MV-4-11 (cell line): ENCODE data around the gene GOLGA8R.
"Not testable (repeated sequence)": the region's sequence is repeated elsewhere in the genome, so short reads cannot be mapped to it uniquely, and the experiment has no call there.

Source experiments
- DNase-seq: peaks from one replicate; lab custom pipeline; 2025; lab: John Stamatoyannopoulos, UW

The GOLGA8R gene, protein sequence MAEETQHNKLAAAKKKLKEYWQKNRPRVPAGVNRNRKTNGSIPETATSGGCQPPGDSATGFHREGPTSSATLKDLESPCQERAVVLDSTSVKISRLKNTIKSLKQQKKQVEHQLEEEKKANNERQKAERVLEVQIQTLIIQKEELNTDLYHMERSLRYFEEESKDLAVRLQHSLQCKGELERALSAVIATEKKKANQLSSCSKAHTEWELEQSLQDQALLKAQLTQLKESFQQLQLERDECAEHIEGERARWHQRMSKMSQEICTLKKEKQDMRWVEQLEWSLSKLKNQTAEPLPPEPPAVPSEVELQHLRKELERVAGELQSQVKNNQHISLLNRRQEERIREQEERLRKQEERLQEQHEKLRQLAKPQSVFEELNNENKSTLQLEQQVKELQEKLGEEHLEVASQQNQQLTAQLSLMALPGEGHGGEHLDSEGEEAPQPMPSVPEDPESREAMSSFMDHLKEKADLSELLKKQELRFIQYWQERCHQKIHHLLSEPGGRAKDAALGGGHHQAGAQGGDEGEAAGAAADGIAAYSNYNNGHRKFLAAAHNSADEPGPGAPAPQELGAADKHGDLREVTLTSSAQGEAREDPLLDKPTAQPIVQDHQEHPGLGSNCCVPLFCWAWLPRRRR

DNA sequence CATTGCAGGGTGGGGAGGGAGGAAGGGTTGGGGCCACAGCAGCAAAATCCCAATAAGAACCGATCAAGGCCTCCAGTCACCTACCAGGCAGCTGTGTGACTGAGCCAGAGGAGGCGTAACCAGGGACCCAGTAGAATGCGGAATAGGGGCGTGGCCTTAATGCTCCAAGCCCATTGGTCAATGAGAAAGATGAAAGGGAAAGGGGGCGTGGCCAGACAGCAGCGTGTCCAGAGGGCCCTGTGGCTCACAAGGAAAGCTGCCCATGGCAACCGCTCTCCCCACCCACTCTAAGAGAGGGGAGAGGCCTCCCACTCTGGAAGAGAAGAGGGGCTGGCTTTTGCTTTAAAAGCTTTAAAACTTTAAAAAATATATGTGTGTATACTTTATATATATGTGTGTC, at the start of gene GOLGA8R:
Gene GOLGA8R, minus strand, starts transcription at position 101 of the 400 bp plus-strand sequence. Its CDS starts 98 bp downstream, at position 3.
- DNase-seq, result not testable (repeated sequence)

DNA sequence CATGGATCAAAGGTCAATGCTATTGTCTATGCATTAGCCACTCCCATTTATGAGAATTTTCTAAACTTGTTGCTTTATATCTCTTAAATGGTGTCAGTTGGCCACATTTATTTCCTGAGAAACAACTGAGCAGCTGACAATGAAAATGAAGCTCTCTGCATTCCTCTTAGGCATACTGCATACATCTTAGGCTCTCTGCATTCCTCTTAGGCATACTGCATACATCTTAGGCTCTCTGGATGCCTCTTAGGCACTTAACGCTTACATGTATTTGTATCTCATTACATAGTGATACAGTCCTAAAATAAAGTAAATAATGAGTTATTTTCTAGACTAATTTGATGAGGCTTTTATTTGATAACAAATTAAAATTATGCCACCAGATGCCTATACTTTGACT, 49.8 kb upstream of the GOLGA8R start:
- DNase-seq, result not testable (repeated sequence)

DNA sequence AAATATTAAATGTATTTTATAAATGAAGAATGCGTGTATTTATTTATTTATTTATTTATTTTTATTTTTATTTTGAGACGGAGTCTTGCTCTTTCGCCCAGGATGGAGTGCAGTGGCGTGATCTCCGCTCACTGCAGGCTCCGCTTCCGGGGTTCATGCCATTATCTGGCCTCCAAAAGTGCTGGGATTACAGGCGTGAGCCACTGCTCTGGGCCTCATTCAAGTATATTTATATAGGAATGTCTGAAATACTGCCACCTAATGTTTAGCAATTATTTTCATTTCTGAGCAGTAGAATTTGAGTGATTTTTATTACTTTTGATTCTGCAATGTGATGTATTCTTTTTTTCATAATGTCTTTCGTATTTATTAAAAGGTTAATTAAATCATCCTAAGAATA, 48.1 kb upstream of the GOLGA8R start:
- DNase-seq, result not testable (repeated sequence)

DNA sequence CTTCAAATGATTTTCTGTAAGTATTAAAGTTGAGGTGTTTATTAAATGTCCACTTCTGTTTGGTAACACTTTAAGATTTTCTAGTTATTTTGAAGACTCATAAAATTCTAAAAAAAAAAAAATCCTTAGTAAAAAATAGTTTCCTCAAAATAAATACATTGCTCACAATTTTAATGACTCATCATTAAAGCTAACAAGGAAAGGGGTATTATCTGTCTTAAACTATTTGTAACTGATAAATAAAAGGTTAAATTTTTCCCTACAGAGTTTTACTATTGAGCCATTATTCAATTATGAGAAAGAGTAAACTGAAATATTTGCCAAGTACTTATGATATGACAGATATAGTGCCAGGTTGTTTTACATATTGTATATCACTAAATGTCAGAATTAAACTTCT, 38.6 kb upstream of the GOLGA8R start:
- DNase-seq, result not testable (repeated sequence)

DNA sequence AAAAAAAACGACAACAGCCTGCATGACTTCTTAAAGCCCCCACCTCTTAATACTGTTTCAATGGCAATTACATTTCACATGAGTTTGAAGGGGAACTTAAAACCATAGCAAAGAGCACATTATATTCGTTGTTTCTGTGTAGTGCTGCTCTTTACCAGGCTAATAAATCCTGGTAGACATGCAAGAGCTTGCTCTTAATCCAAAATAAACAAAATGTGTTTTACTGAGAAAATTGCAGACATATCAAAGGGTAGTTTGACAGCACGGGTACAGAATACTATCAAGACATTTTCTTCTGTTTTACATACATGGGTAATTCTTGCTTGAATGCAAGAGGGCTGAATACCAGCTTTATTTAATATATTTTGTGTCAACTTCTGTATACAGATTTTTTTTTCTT, 24.3 kb upstream of the GOLGA8R start:
- not testable (repeated sequence) for DNase-seq

DNA sequence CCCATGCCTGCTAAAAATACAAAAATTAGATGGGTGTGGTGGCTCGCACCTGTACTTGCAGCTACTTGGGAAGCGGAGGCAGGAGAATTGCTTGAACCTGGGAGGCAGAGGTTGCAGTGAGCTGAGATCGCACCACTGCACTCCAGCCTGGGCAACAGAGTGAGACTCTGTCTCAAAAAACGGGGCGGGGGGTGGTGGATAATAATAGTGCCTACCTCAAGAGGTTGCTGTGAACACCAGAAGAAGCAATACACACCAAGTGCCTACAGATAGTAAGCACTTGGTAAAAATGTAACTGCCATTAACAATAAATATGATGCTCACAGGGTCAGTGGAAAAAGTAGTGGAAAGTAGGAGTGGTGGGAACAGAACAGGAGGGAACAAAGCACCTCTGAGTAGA, 21.8 kb upstream of the GOLGA8R start:
- not testable (repeated sequence) for DNase-seq

DNA sequence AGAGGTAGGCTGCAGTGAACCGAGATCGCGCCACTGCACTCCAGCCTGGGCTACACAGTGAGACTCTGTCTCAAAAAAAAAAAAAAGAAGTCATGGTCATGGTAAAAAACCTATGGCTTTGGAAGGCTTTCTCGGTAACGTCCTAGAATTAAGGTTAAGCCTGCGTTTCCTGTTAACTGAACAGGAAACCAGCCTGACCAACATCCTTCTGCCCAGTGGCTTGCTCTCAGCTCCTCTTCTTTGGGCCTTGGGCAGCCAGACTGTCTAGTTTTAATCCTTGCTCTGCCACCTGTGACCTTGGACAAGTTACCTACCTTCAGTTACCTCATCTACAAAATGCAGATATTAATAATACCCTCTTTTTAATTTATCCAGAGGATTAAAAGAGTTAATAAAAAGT, 6.7 kb upstream of the GOLGA8R start:
- not testable (repeated sequence) for DNase-seq

DNA sequence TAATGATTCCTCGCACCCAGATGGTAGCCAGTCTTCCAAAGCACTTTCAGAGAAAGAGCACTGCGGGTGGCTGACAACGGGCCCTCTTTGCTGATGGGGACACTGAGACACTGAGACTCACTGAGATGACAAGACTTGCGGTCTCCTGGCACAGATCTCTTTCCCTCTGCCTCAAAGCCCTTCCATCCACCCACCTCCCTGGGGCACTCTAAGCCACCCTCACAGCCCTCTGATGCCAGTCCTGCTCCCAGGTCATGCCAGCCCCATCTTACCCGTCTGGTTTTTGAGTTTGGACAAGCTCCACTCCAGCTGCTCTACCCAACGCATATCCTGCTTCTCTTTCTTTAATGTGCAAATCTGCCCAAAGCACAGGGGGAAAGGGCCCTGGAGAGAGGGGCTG, 6.4 kb downstream of the GOLGA8R start:
- not testable (repeated sequence) for DNase-seq

DNA sequence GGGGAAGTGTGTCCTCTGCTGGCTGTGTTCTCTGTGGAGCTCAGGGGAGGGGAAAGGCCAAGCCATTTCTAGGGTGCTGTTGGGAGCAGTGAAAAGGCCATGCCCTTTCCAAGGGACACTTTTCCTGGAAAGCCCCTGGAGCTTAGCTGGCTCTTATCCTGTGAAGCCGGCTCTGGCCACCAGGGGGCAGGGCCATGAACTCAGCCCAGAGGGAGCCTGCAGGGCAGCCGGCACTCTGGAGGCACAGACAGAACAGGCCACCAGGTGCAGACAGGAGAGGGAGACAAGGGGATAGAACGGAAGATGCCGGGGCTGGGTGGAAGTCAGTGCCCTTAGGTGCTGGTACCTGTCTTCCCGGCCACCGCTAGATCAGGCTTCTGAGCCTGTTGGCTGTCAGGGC, 15.1 kb downstream of the GOLGA8R start:
- DNase-seq, result not testable (repeated sequence)

DNA sequence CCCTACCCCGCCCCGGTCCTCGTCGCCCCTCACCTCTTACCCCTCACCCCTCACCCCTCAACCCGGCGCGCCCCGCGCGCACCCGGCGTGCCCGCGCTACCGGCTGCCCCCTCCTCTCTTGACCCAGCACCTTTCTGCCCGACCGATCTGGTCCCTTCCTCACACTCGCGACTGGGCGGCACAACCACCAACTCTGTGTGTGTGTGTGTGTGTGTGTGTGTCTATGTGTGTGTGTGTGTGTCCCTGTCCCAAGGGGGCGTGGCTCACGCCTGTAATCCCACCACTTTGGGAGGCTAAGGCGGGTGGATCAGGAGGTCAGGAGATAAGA, 20.4 kb downstream of the GOLGA8R start:
- DNase-seq, result not testable (repeated sequence)

DNA sequence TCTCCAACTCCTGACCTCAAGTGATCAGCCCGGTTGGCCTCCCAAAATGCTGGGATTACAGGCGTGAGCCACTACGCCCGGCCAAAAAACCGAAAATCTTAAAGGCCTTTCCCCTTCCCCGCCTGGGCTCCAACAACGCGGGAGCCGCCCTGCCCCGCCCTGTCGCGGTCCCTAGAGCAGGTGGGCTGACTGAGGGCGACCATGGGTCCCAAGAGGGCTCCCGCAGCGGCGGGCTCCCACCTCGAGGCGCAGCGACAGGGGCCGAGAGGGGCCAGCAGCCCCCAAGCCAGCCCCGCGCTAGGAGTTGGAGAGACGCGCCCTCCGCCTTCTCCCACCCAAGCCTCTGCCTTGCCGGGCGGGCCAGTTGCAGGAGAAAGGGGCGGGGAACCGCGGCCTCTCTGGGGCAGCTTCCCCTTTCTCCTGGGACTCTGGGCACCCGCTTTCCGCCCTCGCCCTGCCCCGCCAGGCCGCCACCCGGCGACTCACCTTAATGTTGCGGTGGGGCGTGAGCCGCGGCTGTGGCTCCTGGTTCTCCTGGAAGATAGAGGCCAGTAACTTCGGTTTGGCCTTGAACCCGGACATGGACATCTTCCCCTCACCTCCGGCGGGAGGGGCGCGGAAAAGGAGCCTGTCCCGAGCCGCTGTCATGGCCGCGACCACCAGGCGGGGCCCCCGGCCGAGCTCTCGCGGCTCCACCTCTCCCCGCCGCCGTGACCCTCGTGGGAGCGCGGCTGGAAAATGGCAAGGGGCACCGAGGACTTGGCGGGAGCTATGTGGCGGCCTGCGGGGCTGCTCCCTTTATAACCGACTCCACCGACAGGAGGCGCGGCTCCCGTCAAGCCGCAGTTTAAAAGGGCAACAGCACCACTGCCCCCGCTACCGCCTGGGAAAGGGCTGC, 21.0 kb downstream of the GOLGA8R start, which contains the start of gene CHRFAM7A:
Gene CHRFAM7A, minus strand, starts transcription at position 775 of the 898 bp plus-strand sequence. CDS start 10,189 bp downstream, outside the sequence.
- DNase-seq, result not testable (repeated sequence)

DNA sequence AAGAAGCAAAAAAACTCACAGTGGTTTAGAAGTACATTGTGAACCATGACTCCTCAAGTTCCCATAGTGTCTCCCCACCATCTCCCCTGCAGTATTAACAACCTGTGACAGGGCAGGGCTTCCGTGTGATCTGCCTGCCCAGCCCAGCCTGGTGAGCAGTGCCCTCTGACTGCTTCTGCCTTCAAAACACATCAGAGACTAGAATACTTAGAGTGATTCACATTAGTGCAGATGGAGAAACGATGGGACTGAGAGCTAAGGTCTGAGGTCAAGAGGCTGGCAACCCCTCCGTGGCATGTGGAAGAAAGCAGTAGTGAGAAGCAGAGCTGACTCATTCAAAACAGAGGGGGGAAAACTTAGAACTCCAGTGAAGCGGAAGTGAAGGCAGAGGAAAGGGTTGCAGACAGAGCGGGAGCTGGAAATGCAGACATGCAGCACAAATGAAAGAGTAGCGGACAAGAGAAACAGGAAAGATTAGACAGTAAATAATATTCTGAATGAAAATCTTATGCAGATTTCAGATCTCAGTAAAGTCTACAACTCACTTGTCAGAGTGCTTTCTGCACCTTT, 27.7 kb downstream of the GOLGA8R start:
- DNase-seq, result not testable (repeated sequence)

DNA sequence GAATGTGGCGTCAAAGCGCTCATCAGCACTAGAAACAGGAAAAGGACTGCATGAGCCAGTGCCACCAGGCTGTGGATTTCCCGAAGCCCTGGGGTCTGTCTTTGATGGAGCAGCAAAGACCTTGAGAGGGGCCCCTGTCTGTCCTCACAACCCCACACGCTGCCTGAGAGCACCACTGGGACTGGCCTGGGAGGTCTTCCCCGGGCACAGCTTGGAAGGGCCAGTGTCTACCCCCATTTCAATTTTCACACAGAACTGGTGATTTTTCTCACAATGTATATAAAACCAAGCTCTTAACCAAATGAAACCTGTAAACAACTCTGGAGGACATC, 37.0 kb downstream of the GOLGA8R start:
- not testable (repeated sequence) for DNase-seq

DNA sequence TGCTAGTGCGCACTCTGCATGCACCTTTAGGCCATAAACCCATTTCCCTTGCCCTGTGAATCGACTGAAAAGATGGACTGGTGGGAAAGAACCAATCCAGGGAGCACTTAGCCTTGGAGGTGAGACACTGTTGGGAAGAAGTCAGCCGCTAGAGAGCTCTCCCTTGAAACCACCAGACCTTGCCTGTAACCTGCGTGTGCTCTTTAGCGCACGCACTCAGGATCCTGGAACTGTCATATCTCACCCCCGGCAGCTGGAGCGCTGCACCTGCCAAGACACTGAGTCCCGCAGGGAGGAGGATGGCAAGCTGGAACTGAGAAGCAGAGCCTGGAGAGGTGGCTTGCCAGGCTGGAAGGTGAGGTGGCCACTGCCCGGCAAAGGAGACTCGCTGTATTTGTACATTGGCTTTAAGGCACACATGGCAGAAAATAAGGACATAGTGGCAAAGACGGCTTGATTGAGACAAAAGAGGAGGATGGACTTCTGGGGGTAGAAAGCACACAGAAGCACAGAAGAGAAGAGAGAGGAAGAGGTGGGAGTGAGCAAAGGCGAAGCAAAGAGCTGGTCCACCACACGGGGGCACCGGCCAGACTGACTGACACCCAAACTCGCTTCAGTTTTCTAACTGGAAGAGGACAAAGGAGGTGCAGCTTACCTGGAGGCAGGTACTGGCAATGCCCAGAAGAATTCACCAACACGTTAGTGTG, 37.5 kb downstream of the GOLGA8R start:
- not testable (repeated sequence) for DNase-seq

DNA sequence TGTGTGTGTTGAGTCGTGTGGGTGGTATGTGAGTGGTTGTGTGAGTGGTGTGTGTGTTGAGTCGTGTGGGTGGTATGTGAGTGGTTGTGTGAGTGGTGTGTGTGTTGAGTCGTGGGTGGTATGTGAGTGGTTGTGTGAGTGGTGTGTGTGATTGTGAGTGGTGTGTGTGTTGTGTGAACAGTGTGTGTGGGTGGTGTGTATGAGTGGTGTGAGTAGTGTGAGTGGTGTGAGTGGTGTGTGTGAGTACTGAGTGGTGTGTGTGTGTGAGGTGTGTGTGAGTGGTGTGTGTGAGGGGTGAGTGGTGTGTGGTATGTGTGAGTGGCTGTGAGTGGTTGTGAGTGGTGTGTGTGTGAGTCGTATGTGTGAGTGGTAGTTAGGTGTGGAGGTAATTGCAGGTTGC, 38.2 kb downstream of the GOLGA8R start:
- not testable (repeated sequence) for DNase-seq

DNA sequence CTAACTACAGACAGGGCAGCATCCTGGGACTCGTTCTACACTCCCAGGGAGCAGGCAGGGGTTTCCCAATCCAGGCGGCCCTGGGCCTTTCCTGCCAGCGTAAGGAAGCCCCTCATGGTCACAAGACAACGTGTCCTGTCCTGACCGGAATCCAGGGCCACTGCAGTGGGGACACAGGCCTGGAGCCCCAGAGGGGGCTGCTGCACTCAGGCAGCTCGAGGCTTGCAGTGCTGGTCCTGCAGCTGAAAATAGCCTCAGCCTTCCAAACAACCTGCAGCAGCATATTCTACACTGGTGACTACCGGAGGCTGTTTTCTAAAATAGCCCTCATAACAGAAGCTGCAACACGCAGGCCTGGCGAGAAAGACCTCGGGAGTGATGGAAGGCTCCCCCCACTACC, 39.2 kb downstream of the GOLGA8R start:
- DNase-seq, result not testable (repeated sequence)

DNA sequence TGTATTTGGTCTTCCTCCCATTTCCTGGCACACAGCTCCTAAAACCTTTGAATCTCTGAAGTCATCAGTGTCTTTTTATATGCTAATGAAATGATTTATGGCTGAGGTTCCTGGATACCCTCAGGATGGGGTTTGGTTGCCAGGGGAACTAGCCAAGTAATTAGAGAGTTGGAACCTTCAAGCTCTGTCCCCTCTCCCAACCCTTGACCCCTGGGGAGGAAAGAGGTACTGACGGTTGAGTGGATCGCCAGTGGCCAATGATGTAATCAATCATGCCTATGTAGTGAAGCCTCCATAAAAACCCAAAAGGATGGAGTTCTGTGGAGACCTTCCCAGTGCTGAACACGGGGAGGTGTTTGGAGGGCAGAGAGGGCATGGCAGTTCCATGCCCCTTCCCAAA, 45.8 kb downstream of the GOLGA8R start:
- not testable (repeated sequence) for DNase-seq

DNA sequence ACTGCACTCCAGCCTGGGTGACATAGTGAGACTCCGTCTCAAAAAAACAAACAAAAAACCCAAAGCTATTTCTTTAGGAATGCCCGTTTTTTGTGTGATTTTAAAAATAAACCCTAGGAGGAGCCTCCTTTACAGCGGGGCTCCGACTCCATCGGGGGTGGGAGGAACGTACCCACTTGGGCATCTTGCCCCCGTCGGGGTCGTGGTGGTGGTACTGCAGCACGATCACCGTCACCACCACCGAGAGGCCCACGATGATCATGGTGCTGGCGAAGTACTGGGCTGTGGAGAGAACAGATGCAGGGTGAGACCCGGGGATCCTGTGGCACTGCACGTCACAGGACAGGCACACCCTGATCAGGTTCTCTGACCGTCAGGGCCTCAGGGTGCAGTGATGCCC, 46.8 kb downstream of the GOLGA8R start:
- DNase-seq, result not testable (repeated sequence)

DNA sequence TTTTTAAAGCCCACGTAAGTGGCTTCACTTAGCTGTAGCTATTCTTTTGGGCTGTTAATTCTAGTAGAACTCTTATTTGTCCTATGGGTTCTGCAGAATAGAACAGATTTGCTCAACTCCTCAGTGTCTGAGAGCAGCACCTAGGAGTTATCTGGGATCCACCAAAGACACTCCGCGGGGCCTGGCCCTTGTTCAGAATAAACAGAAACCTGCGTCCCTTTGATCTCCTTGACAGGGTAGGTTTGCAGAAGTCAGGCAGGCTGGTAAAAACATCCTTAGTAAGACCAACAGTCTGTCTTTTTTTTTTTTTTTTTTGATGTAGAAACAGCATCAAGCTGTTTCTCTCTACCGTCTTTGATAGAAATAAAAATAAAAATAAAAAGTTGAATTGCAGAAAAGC, 52.7 kb downstream of the GOLGA8R start:
- DNase-seq, result not testable (repeated sequence)

DNA sequence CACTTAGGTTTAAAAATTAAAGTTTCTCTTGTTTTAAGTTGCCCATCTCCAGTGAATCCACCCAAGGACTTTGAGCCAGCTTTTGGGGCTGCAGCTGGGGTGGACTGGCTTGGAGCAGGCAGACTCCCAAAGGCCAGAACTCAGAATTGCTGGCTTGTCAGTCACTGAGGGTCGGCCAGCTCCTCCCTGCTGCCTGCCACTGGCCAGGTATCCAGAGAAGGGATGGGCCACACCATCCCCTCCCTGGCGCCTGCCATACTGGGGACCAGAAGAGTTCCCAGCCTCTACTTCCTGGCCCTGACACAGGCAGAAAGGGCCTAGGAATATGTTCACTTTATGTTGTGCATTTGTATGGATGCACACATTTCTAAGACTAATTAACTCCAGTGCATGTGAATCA, 53.1 kb downstream of the GOLGA8R start:
- not testable (repeated sequence) for DNase-seq

DNA sequence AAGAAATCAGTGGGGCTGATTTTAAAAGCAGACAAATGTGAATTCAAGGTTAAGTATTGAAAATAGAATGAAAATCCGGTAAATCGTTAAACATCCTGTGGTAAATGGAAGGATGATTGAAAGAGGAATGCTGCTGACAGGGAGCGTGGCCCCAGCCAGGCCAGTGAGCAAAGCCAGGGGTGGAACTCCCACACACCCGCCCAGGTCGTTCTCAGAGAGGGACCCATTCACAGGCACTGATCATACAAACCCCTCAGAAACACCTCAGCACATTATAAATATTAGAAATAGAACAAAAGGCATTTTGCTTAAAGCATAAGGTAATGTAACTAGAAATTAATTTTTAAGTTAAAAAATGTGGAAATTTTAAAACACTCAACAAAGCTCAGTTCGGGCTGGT, 59.0 kb downstream of the GOLGA8R start:
- DNase-seq, result not testable (repeated sequence)
